Activated CD4-positive, alpha-beta T cell treated with anti-CD3 and anti-CD28 coated beads, Interleukin-2, Interleukin-6, amounts not matched to agents 100 ng/mL and 50 ng/mL, durations not matched to agents 16 hours and 8 hours (primary cell): ENCODE measurements around the gene SSNA1.
A peak's percentile ranks its signal among the peaks of the same experiment; 100 is the strongest.

ENCODE experiments used
- DNase-seq: peaks from one replicate; pipeline ENCODE4 v3.0.0-alpha.2; 2020

Gene SSNA1

GRCh38 chr9:137156567-137157375 is 31.7 kb upstream of the SSNA1 start:
- DNase-seq = peak; percentile 72

DNA sequence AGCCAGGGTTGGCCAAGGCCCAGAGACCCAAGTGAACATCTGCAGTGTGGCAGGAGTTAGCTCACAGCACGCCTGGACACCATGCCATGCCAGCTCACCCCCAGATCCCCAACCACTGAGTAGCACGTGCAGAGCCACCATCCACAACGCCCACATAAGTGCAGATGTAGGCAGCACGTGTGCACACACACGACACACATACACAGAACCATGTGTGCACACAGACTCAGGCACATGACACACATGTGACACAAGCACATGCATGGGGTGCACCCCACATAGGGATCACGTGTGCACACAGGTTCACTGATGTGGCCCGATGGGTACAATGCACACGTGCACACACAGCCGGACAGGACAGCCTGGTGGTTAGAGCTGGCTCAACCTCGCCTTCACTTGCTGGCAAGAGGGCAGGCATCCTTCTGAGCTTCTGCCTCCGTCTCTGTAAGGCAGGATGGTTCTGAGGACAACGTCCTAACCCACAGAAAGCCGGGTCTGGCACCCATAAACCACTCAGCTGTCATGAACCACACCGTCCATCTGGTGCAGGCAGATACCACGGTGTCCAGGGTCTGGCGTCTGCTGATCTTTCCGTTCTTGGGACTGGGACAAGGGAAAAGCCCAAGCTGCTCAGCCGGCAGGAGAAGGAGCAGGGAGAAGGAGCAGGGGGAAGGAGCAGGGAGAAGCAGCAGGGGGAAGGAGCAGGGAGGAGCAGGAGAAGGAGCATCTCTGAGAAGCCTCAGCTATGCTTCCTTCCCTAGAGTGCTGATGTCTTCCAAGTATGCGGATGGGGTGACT is 30.7 kb upstream of the SSNA1 start:
- DNase-seq = no peak

- DNase-seq = no peak
Measured at GRCh38 chr9:137158625-137159024, 29.9 kb upstream of the SSNA1 start.

GRCh38 chr9:137159105-137160053 is 29.1 kb upstream of the SSNA1 start:
- no peak for DNase-seq

DNA sequence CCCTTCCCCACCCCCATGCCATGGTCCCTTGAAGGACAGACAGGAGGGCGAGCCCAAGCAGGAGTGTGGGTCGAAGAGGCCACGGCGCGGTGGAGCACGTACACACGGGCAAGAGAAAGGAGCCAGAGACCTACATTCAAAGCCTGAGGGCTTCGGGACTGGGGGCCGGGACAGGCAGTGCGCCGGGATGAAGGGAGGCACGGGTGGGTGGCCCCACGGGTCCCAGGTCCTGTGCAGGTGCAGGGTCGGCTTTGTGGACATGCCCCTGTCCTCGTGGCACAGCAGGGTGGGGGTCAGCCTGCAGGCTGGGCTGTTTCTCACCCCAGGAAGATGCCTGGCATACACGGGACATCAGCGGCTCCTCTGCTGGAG is 28.4 kb upstream of the SSNA1 start:
- DNase-seq = no peak

DNA sequence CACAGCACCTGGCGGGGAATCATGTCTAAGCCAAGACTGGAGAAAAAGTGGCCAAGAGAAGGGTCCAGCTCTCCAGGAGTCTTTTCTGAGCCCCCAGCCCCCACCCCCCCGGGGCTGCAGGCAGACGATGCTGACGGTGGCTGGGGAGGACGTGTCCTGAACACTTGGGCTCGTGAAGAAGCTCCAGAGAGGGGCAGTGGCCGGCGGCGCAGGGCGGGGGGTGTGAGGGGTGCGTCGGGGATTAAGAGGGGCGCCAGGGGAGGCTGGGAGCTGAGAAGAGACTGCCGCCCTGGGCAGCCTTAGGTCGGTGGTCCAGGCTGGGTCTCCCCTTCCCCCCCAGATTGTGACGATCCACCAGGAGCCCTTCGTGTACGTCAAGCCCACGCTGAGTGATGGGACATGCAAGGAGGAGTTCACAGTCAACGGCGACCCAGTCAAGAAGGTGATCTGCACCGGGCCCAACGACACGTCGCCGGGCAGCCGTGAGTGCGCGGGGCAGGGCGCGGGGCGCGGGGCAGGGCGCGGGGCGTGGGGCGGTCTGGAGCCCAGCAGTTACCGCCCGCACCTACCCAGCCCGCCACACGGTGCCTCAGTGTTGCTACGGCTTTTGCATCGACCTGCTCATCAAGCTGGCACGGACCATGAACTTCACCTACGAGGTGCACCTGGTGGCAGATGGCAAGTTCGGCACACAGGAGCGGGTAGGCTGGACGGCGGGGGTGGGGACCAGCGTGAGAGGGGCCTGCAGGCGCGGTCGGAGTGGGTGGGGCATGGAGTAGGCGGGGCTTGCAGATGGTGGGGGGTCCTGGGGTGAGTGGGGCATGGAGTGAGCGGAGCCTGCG is 27.5 kb upstream of the SSNA1 start:
- DNase-seq = no peak

- no peak for DNase-seq
Measured at GRCh38 chr9:137161558-137162486, 26.7 kb upstream of the SSNA1 start.

- DNase-seq = no peak
Measured at GRCh38 chr9:137162505-137163364, 25.7 kb upstream of the SSNA1 start.

GRCh38 chr9:137163365-137163715 is 25.1 kb upstream of the SSNA1 start:
- DNase-seq = no peak

GRCh38 chr9:137163805-137164204 is 24.7 kb upstream of the SSNA1 start:
- no peak for DNase-seq

DNA sequence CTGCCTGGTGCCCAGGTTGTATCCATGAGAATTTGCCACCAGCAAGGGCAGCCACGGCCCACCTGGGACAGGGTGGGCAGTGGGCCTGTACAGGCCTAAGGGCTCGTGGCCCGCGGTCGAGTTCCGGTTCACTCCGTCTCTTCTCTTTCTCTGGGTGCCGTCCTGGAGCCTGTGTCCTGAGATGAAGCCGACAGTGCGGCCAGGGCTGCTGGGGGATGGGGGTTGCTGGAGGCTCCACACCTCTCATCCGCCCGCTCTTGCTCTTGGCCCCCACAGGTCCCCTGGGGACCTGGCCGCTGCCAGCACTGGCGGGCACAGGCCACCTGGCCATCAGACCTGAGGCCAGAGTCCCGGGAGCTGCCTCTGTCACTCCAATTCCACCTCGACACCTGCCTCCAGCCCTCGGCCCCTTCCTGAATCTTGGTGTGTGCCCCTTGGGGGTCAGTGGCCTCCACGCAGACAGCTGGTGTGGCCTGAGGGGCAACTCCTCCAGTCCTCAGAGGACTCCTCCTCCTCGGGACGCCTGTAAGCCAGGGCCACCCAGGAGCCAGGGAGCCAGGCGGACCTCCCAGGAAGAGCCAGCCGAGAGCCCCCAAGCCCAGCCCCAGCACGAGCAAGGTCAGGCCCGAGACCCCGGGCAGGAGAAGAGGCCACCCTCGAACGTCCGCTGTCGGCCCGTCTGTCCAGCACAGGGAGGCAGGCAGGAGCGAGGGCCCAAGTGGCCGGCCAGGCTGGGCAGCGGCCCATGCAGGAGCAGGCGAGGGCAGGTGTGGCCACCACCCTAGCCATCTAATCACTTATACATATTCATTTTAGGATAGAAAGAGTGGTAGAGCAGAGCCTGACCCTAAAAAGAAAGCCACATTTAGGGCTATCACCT is 23.9 kb upstream of the SSNA1 start:
- no peak for DNase-seq

GRCh38 chr9:137165250-137165836 is 23.1 kb upstream of the SSNA1 start:
- no peak for DNase-seq

GRCh38 chr9:137166380-137167229 is 21.9 kb upstream of the SSNA1 start:
- no peak for DNase-seq

- DNase-seq = no peak
Measured at GRCh38 chr9:137167277-137167746, 21.2 kb upstream of the SSNA1 start.

- DNase-seq = no peak
Measured at GRCh38 chr9:137167747-137168572, 20.5 kb upstream of the SSNA1 start.

DNA sequence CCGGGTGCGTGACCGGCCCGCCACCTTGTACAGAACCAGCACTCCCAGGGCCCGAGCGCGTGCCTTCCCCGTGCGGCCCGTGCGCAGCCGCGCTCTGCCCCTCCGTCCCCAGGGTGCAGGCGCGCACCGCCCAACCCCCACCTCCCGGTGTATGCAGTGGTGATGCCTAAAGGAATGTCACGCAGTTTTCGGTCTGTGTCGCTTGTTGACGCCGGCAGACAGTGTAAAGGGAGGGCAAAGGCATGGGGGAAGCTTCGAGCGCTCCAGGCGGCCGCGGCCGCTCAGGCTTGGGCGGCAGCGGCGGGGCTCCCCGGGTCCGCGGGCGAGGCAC is 19.9 kb upstream of the SSNA1 start:
- no peak for DNase-seq
